Fibroblast of mammary gland (primary cell): ENCODE measurements around the gene FHAD1.

Experiments used
- DNase-seq: peaks from one replicate; pipeline ENCODE4 v3.0.0-alpha.2; 2010; ENCODE audit warnings: low read depth
- H3K4me3 ChIP-seq: 2 replicates; pipeline ENCODE4 v1.5.1; 2011; ENCODE audit warnings: low read depth, mild to moderate bottlenecking, low read length, moderate library complexity; ENCODE audit not compliant: control insufficient read depth
- CTCF ChIP-seq: conservative IDR thresholded peaks from 2 replicates; pipeline ENCODE4 v1.5.1; 2011; ENCODE audit warnings: low read depth, low read length, inconsistent platforms; ENCODE audit not compliant: control insufficient read depth, insufficient read depth

FHAD1 gene

DNA sequence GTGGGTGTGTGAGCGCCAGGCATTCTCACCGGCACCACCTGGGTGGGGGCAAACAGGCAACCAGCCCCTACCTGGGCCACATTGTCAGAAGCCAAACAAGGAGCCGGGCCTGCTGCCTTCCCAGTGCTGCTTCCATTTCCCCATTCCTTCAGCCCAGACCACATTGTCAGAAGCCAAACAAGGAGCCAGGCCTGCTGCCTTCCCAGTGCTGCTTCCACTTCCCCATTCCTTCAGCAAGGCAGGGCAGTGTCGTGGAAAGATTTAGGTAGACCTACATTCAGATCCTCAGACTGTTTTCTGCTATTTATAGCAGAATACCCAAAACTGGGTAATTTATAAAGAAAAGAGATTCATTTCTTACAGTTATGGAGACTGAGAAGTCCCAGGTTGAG, 115.7 kb downstream of the FHAD1 start:
- no peak for TF ChIP-seq CTCF
- H3K4me3 ChIP-seq, result no peak overlapping the region
- DNase-seq, result no peak

DNA sequence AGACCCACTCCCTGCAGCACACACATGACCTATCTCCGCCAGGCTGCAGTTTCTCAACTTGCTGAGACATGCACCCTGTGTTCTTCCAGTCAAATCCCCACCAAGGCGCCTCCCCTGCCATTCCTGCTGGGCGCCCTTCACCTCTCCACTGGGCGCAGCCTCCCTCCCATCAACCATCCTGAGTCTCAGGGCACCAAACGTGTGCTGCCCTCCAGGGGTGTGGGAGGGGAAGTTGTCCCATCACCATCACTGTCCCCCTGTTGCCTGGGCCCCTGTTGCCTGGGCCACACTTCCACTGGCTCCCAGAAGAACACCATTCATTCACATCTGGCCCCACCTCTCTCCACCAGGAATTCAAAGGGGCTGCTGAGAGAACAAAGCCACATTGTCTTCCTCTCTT, 117.7 kb downstream of the FHAD1 start:
- no peak for DNase-seq
- no peak for TF ChIP-seq CTCF
- no peak overlapping the region for H3K4me3 ChIP-seq

GRCh38 chr1:15368888-15369287, 121.9 kb downstream of the FHAD1 start:
- DNase-seq, result no peak
- H3K4me3 ChIP-seq, result no peak overlapping the region
- no peak for TF ChIP-seq CTCF

DNA sequence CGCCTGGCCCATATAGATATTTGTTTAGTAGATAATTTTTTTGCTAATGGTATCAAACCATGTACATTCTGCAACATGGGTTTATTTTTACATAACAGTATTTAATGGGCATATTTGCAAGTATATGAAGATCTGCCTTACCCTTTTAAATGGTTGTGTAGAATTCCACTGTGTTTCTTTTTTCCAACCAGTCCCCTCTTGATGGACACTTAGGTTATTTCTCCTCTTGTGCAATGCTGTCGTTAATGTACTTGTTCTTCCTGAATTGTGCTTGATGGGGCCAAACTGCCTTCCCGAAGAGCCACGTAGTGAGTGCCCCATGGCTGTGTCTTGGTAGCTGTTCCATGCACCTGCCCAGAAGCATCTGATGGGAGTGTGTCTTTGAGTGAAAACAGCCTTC, 123.2 kb downstream of the FHAD1 start:
- DNase-seq, result no peak
- no peak for TF ChIP-seq CTCF
- H3K4me3 ChIP-seq, result no peak overlapping the region

DNA sequence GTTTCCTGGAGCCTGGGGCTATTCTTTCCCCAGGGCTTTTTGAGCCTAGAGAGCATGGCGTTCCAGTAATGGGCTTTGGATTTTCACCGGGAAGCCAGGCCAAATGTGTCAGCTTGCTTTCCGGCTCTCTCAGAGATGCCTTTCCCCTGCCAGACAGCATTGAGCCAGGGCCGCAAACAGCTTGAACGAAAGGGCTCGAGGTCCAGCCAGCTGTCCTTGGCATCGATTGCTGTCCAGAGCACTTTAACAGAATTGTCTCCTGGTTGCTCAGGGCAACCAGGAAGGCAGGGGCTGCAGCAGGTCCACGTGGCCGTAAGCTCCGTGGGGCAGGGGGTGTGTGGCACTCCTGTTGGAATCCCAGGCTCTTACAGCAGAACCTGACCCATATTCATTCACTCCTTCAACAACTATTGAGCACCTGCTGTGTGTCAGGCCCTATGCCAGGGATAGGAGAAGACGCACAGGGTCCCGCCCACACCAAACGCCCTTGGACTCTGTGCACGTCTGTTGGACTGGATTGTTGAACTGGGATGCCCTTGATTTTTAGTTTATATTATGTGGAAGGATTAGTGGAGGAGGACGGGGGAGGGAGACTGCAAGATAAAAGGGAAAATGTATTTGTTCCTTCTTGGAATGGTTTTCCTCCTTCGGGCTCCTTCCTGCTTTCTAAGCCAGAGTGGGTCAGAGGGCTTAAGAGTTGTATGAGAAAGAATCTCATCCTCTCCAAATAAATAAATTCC, 123.9 kb downstream of the FHAD1 start:
- TF ChIP-seq CTCF, result no peak
- DNase-seq, result no peak
- H3K4me3 ChIP-seq, result no peak overlapping the region

GRCh38 chr1:15371610-15372545, 124.9 kb downstream of the FHAD1 start:
- no peak overlapping the region for H3K4me3 ChIP-seq
- no peak for DNase-seq
- no peak for TF ChIP-seq CTCF
